HepG2 (cell line): ENCODE results near the gene NFKBIL1.

Experiments used
- FOXM1 ChIP-seq: sonication (generic); formaldehyde crosslinking; IDR thresholded peaks from 2 replicates; pipeline ENCODE4 v1.5.0; 2020; ENCODE audit warnings: missing genetic modification reagents
- ZNF644 ChIP-seq: IDR thresholded peaks from 2 replicates; pipeline ENCODE4 v1.6.1; 2016; ENCODE audit warnings: low read depth

DNA sequence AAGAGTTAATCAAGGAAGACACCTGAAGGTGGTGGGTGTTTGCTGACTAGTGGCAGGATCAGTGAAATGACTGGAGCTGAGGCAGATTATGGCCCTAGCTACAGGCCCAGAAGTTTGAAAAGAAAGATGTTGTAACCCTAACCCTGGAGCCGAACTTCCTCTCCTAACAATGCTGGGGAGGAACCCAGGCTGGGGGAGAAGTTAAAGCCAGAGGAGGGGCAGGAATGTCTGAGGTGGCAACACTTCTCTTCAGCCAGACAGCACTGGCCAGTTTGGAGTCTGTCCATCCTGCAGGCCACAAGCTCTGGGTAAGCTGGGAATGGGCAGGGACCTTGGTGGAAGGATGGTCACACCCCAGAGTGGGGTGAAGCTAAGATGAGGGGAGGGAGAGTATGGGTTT, 38.6 kb downstream of the NFKBIL1 start, which contains the start of gene LST1:
- TF ChIP-seq ZNF644 (CRISPR knock-in tag) (no peak), FOXM1 (CRISPR knock-in tag) (no peak)
